GM23338 (cell line): ENCODE results near the gene RER1. TPM values are rescaled to one million over a fixed set of nuclear protein-coding genes. Genes with fewer than 3 reads are reported as not detected.

Experiments used
- ATAC-seq: fragments of 200-7000 bp; cut with Tn5 transposase; 3 replicates; pipeline ENCODE4 v1.9.1; 2020
- DNase-seq: peaks from one replicate; pipeline ENCODE4 v3.0.0-alpha.2; 2015; ENCODE audit warnings: low spot score
- H2AFZ ChIP-seq: fragments of 200-600 bp; sonication (generic); 2 replicates; pipeline ENCODE4 v1.8.0; 2016; ENCODE audit warnings: antibody characterized with exemption, mild to moderate bottlenecking, moderate library complexity
- H3F3A ChIP-seq: fragments of 200-600 bp; sonication (generic); replicated peaks from 2 replicates; pipeline ENCODE4 v1.8.0; 2017; ENCODE audit warnings: antibody characterized with exemption, mixed run types, low read depth
- H3K27ac ChIP-seq: fragments of 200-600 bp; sonication (generic); 2 replicates; pipeline ENCODE4 v1.6.1; 2016; ENCODE audit warnings: low read depth
- H3K27me3 ChIP-seq: fragments of 200-600 bp; sonication (generic); 2 replicates; pipeline ENCODE4 v1.8.0; 2016; ENCODE audit warnings: mild to moderate bottlenecking, mixed run types, moderate library complexity; ENCODE audit not compliant: insufficient read depth
- H3K36me3 ChIP-seq: fragments of 200-600 bp; sonication (generic); 2 replicates; pipeline ENCODE4 v1.8.0; 2016; ENCODE audit warnings: mild to moderate bottlenecking; ENCODE audit not compliant: insufficient read depth
- H3K4me1 ChIP-seq: fragments of 200-600 bp; sonication (generic); 2 replicates; pipeline ENCODE4 v1.8.0; 2016; ENCODE audit warnings: mild to moderate bottlenecking, moderate library complexity; ENCODE audit not compliant: insufficient read depth
- H3K4me2 ChIP-seq: fragments of 200-600 bp; sonication (generic); 2 replicates; pipeline ENCODE4 v1.7.1; 2017; ENCODE audit warnings: mixed run types
- H3K4me3 ChIP-seq: fragments of 200-600 bp; sonication (generic); 2 replicates; pipeline ENCODE4 v1.6.1; 2016; ENCODE audit warnings: mixed run types
- H3K79me2 ChIP-seq: fragments of 200-600 bp; sonication (generic); replicated peaks from 2 replicates; pipeline ENCODE4 v1.8.0; 2017; ENCODE audit warnings: mild to moderate bottlenecking; ENCODE audit not compliant: insufficient read depth
- H3K9me2 ChIP-seq: fragments of 200-600 bp; sonication (generic); 2 replicates; pipeline ENCODE4 v1.8.0; 2017; ENCODE audit not compliant: insufficient read depth
- H4K20me1 ChIP-seq: fragments of 200-600 bp; sonication (generic); replicated peaks from 2 replicates; pipeline ENCODE4 v1.8.0; 2017; ENCODE audit warnings: mild to moderate bottlenecking; ENCODE audit not compliant: insufficient read depth
- H3K27ac Mint-ChIP-seq: 2 replicates; pipeline ENCODE4 v1.8.0; 2020; ENCODE audit warnings: inconsistent platforms, mild to moderate bottlenecking, moderate library complexity, mixed read lengths
- H3K27me3 Mint-ChIP-seq: 3 replicates; pipeline ENCODE4 v1.8.0; 2022; ENCODE audit warnings: low read depth, mild to moderate bottlenecking, moderate library complexity, mixed read lengths, inconsistent platforms; ENCODE audit not compliant: insufficient read depth, poor library complexity
- H3K36me3 Mint-ChIP-seq: 3 replicates; pipeline ENCODE4 v1.8.0; 2021; ENCODE audit warnings: low read depth, mild to moderate bottlenecking, inconsistent platforms, moderate library complexity, mixed read lengths
- H3K4me1 Mint-ChIP-seq: 3 replicates; pipeline ENCODE4 v1.8.0; 2020; ENCODE audit warnings: mild to moderate bottlenecking, inconsistent platforms, mixed read lengths
- H3K4me3 Mint-ChIP-seq: 3 replicates; pipeline ENCODE4 v1.8.0; 2021; ENCODE audit warnings: moderate library complexity, mild to moderate bottlenecking, inconsistent platforms, mixed read lengths
- H3K9me3 Mint-ChIP-seq: 3 replicates; pipeline ENCODE4 v1.8.0; 2020; ENCODE audit warnings: moderate library complexity, mild to moderate bottlenecking, inconsistent platforms, mixed read lengths
- CREB1 ChIP-seq: fragments of 250-450 bp; sonication (Bioruptor Pico); IDR thresholded peaks from 2 replicates; pipeline ENCODE4 v1.5.0; 2020; ENCODE audit warnings: low read depth, mild to moderate bottlenecking, moderate library complexity
- EZH2 ChIP-seq: fragments of 200-600 bp; sonication (generic); IDR thresholded peaks from one replicate; pipeline ENCODE4 v1.8.0; 2017; ENCODE audit warnings: antibody characterized with exemption, mild to moderate bottlenecking, low read depth; ENCODE audit not compliant: unreplicated experiment
- NANOG ChIP-seq: IDR thresholded peaks from 2 replicates; pipeline ENCODE4 v1.6.1; 2016; ENCODE audit warnings: antibody characterized with exemption, borderline replicate concordance
- POLR2AphosphoS5 ChIP-seq: IDR thresholded peaks from 2 replicates; pipeline ENCODE4 v1.6.1; 2016; ENCODE audit warnings: antibody characterized with exemption, low read depth
- STAT1 ChIP-seq: IDR thresholded peaks from one replicate; pipeline ENCODE4 v1.6.1; 2016; ENCODE audit warnings: antibody characterized with exemption; ENCODE audit not compliant: unreplicated experiment
- ZNF114 ChIP-seq: fragments of 250-450 bp; sonication (Bioruptor Pico); IDR thresholded peaks from 2 replicates; pipeline ENCODE4 v1.5.0; 2020; ENCODE audit warnings: mild to moderate bottlenecking, moderate library complexity
- polyA plus RNA-seq: library from polyadenylated mRNA; unstranded; fragments of >200 nt; fragmentation: Nextera tagmentation; extraction: Ambion mirVana; gene quantifications from 2 replicates; pipeline ENCODE4 v1.2.1, GENCODE V29; 2016
- total RNA-seq: library from RNA; depleted of rRNA; stranded (reverse); fragments of >200 nt; shearing (Covaris generic); gene quantifications from 2 replicates; pipeline ENCODE4 v1.2.3, GENCODE V29; 2014
- TF ChIP-seq, protein P1 (sequence below): IDR thresholded peaks from one replicate; pipeline ENCODE4 v1.6.1; 2018; ENCODE audit warnings: antibody characterized with exemption; ENCODE audit not compliant: unreplicated experiment
- TF ChIP-seq, protein P2 (sequence below): fragments of 250-450 bp; sonication (Bioruptor Pico); IDR thresholded peaks from 2 replicates; pipeline ENCODE4 v1.5.0; 2020; ENCODE audit warnings: mild to moderate bottlenecking, moderate library complexity
- TF ChIP-seq, protein P3 (sequence below): IDR thresholded peaks from 2 replicates; pipeline ENCODE4 v1.6.1; 2016; ENCODE audit warnings: antibody characterized with exemption

RER1 gene
- total and polyA plus RNA-seq, 2 experiments from 2014 or later: 58.4 to 99.5 TPM

DNA sequence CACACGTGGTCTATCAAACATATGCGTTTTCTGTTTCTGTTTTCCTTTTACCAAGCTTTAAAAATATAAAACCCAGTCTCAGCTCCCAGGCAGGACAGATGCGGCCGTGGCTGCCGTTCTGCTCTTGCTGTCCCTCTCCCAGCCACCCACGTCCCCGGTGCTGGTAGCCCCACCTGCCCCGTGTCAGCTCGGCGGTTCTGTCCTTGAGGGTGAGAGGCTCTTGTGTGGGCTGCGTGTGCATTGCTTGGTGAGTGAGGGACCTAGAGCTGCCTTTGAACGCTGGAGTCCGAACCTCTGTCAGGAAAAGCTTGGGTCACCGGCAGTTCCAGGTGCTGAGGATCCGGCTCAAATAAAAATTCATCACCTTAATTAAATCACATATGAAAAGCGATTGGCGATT lies 4.4 kb downstream of the RER1 start (continued):
- TF ChIP-seq, protein P1, sequence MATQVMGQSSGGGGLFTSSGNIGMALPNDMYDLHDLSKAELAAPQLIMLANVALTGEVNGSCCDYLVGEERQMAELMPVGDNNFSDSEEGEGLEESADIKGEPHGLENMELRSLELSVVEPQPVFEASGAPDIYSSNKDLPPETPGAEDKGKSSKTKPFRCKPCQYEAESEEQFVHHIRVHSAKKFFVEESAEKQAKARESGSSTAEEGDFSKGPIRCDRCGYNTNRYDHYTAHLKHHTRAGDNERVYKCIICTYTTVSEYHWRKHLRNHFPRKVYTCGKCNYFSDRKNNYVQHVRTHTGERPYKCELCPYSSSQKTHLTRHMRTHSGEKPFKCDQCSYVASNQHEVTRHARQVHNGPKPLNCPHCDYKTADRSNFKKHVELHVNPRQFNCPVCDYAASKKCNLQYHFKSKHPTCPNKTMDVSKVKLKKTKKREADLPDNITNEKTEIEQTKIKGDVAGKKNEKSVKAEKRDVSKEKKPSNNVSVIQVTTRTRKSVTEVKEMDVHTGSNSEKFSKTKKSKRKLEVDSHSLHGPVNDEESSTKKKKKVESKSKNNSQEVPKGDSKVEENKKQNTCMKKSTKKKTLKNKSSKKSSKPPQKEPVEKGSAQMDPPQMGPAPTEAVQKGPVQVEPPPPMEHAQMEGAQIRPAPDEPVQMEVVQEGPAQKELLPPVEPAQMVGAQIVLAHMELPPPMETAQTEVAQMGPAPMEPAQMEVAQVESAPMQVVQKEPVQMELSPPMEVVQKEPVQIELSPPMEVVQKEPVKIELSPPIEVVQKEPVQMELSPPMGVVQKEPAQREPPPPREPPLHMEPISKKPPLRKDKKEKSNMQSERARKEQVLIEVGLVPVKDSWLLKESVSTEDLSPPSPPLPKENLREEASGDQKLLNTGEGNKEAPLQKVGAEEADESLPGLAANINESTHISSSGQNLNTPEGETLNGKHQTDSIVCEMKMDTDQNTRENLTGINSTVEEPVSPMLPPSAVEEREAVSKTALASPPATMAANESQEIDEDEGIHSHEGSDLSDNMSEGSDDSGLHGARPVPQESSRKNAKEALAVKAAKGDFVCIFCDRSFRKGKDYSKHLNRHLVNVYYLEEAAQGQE: no peak
- TF ChIP-seq POLR2AphosphoS5 (no peak), EZH2 (no peak), ZNF114 (CRISPR knock-in tag) (no peak), NANOG (no peak)

DNA sequence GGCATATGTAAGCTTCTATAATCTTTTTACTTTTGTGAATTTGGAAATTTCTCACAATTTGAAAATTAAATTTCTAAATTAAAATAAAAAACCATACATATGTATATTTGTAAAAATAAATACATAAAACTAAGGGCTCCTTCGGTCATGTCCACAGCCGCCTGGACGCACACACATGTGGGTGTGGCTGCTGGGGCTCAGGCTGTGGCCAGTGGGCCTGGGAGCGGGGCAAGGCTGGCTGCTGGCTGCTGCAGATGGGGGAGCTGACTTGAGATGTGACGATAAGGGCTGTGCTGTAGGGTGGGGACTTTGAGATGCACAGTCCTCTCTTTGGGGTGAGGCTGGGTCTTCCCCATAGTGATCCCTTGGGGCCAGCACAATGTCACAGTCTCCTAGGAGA lies 4.8 kb downstream of the RER1 start:
- H3K4me3 Mint-ChIP-seq: no peak overlapping the region
- Histone ChIP-seq H3K27me3 (no peaks in the 10 kb centered on the region), H3K36me3 (no peaks in the 10 kb centered on the region; the same call in none of the 2 replicates), H2AFZ (no peak overlapping the region), H4K20me1 (peaks cover 15% of the 10 kb centered on the region), H3K79me2 (peaks cover 39% of the 10 kb centered on the region), H3K9me2 (no peaks in the 10 kb centered on the region), H3K4me2 (no peak overlapping the region), H3K4me3 (no peak overlapping the region), H3F3A (no peaks in the 10 kb centered on the region; the same call in 1 of the 2 replicates), H3K27ac (no peak overlapping the region), H3K4me1 (no peaks in the 10 kb centered on the region; the same call in 1 of the 2 replicates)
- H3K4me1 Mint-ChIP-seq: peaks cover 11% of the 10 kb centered on the region
- no peak for DNase-seq
- peaks cover 8% of the 10 kb centered on the region for H3K27me3 Mint-ChIP-seq
- H3K27ac Mint-ChIP-seq: no peak overlapping the region
- H3K36me3 Mint-ChIP-seq: peaks cover 51% of the 10 kb centered on the region
- no peaks in the 10 kb centered on the region for H3K9me3 Mint-ChIP-seq
- ATAC-seq: no peak
- TF ChIP-seq, protein P2, sequence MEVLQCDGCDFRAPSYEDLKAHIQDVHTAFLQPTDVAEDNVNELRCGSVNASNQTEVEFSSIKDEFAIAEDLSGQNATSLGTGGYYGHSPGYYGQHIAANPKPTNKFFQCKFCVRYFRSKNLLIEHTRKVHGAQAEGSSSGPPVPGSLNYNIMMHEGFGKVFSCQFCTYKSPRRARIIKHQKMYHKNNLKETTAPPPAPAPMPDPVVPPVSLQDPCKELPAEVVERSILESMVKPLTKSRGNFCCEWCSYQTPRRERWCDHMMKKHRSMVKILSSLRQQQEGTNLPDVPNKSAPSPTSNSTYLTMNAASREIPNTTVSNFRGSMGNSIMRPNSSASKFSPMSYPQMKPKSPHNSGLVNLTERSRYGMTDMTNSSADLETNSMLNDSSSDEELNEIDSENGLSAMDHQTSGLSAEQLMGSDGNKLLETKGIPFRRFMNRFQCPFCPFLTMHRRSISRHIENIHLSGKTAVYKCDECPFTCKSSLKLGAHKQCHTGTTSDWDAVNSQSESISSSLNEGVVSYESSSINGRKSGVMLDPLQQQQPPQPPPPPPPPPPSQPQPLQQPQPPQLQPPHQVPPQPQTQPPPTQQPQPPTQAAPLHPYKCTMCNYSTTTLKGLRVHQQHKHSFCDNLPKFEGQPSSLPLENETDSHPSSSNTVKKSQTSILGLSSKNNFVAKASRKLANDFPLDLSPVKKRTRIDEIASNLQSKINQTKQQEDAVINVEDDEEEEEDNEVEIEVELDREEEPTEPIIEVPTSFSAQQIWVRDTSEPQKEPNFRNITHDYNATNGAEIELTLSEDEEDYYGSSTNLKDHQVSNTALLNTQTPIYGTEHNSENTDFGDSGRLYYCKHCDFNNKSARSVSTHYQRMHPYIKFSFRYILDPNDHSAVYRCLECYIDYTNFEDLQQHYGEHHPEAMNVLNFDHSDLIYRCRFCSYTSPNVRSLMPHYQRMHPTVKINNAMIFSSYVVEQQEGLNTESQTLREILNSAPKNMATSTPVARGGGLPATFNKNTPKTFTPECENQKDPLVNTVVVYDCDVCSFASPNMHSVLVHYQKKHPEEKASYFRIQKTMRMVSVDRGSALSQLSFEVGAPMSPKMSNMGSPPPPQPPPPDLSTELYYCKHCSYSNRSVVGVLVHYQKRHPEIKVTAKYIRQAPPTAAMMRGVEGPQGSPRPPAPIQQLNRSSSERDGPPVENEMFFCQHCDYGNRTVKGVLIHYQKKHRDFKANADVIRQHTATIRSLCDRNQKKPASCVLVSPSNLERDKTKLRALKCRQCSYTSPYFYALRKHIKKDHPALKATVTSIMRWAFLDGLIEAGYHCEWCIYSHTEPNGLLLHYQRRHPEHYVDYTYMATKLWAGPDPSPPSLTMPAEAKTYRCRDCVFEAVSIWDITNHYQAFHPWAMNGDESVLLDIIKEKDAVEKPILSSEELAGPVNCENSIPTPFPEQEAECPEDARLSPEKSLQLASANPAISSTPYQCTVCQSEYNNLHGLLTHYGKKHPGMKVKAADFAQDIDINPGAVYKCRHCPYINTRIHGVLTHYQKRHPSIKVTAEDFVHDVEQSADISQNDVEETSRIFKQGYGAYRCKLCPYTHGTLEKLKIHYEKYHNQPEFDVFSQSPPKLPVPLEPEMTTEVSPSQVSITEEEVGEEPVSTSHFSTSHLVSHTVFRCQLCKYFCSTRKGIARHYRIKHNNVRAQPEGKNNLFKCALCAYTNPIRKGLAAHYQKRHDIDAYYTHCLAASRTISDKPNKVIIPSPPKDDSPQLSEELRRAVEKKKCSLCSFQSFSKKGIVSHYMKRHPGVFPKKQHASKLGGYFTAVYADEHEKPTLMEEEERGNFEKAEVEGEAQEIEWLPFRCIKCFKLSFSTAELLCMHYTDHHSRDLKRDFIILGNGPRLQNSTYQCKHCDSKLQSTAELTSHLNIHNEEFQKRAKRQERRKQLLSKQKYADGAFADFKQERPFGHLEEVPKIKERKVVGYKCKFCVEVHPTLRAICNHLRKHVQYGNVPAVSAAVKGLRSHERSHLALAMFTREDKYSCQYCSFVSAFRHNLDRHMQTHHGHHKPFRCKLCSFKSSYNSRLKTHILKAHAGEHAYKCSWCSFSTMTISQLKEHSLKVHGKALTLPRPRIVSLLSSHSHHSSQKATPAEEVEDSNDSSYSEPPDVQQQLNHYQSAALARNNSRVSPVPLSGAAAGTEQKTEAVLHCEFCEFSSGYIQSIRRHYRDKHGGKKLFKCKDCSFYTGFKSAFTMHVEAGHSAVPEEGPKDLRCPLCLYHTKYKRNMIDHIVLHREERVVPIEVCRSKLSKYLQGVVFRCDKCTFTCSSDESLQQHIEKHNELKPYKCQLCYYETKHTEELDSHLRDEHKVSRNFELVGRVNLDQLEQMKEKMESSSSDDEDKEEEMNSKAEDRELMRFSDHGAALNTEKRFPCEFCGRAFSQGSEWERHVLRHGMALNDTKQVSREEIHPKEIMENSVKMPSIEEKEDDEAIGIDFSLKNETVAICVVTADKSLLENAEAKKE (CRISPR knock-in tag): no peak
- no peak for TF ChIP-seq STAT1
- TF ChIP-seq, protein P3, sequence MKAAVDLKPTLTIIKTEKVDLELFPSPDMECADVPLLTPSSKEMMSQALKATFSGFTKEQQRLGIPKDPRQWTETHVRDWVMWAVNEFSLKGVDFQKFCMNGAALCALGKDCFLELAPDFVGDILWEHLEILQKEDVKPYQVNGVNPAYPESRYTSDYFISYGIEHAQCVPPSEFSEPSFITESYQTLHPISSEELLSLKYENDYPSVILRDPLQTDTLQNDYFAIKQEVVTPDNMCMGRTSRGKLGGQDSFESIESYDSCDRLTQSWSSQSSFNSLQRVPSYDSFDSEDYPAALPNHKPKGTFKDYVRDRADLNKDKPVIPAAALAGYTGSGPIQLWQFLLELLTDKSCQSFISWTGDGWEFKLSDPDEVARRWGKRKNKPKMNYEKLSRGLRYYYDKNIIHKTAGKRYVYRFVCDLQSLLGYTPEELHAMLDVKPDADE: no peak
- no peak for TF ChIP-seq NANOG
- TF ChIP-seq EZH2: no peak
- TF ChIP-seq CREB1 (CRISPR knock-in tag): no peak
